CD4-positive, alpha-beta T cell treated with Interleukin-21 for 1 hour (primary cell): Measurements from ENCODE around the gene LHPP.
"Not testable (repeated sequence)": the region's sequence is repeated elsewhere in the genome, so short reads cannot be mapped to it uniquely, and the experiment has no call there.

ENCODE experiments used
- DNase-seq: peaks from one replicate; pipeline ENCODE4 v3.0.0-alpha.2; 2020

The LHPP gene

GRCh38 chr10:124598196-124598595 is 136.6 kb downstream of the LHPP start:
- DNase-seq: no peak

- DNase-seq: no peak
Observed at GRCh38 chr10:124598773-124599587, 137.4 kb downstream of the LHPP start.

- no peak for DNase-seq
Observed at GRCh38 chr10:124599588-124600050, 138.0 kb downstream of the LHPP start.

GRCh38 chr10:124600051-124600880 is 138.6 kb downstream of the LHPP start:
- no peak for DNase-seq

GRCh38 chr10:124601016-124601415 is 139.4 kb downstream of the LHPP start:
- DNase-seq: no peak

GRCh38 chr10:124601431-124602120 is 140.0 kb downstream of the LHPP start:
- no peak for DNase-seq

- no peak for DNase-seq
Observed at GRCh38 chr10:124602121-124602561, 140.5 kb downstream of the LHPP start.

GRCh38 chr10:124602646-124603365 is 141.2 kb downstream of the LHPP start:
- DNase-seq: no peak

- no peak for DNase-seq
Observed at GRCh38 chr10:124603376-124604213, 142.0 kb downstream of the LHPP start.

GRCh38 chr10:124604214-124605000 is 142.8 kb downstream of the LHPP start:
- DNase-seq: no peak

- DNase-seq: no peak
Observed at GRCh38 chr10:124605001-124605370, 143.4 kb downstream of the LHPP start.

GRCh38 chr10:124605481-124605855 is 143.8 kb downstream of the LHPP start:
- no peak for DNase-seq

- no peak for DNase-seq
Observed at GRCh38 chr10:124605856-124606812, 144.5 kb downstream of the LHPP start.

GRCh38 chr10:124606822-124607221 is 145.2 kb downstream of the LHPP start:
- no peak for DNase-seq

GRCh38 chr10:124607693-124608092 is 146.1 kb downstream of the LHPP start:
- DNase-seq: no peak

GRCh38 chr10:124608093-124608721 is 146.6 kb downstream of the LHPP start:
- DNase-seq: no peak

- DNase-seq: no peak
Observed at GRCh38 chr10:124609698-124610097, 148.1 kb downstream of the LHPP start.

GRCh38 chr10:124610186-124610585 is 148.6 kb downstream of the LHPP start:
- not testable (repeated sequence) for DNase-seq

GRCh38 chr10:124610851-124611250 is 149.2 kb downstream of the LHPP start:
- not testable (repeated sequence) for DNase-seq
